Right lobe of liver (tissue), 6 donors: ENCODE data around the gene MARK3. TPM values are rescaled to one million over a fixed set of nuclear protein-coding genes. Genes with fewer than 3 reads are reported as not detected.

Experiments
- ATAC-seq, 4 donors: fragments of 200-7000 bp; cut with Tn5 transposase; one replicate each; pipeline ENCODE4 v1.9.1; 2020; ENCODE audit warnings: mild to moderate bottlenecking in 4 of 4, moderate library complexity in 4 of 4
- DNase-seq, 3 donors: peaks; one replicate each; pipeline ENCODE4 v3.0.0-alpha.2; 2020
- H3K27ac ChIP-seq, 3 donors: fragments of 200-600 bp; one replicate each; pipeline ENCODE4 v1.8.0; 2022
- H3K27me3 ChIP-seq, 2 donors: fragments of 200-600 bp; one replicate each; pipeline ENCODE4 v1.8.0; 2022
- H3K36me3 ChIP-seq, 4 donors: fragments of 200-600 bp; sonication (generic) in 1 of 4; one replicate each; pipeline versions ENCODE4 v1.5.1 to v1.8.0; 2017 to 2022; ENCODE audit warnings: control low read depth in 1 of 4
- H3K4me1 ChIP-seq, 4 donors: fragments of 200-600 bp; sonication (generic) in 1 of 4; one replicate each; pipeline versions ENCODE4 v1.5.1 to v1.8.0; 2017 to 2022; ENCODE audit warnings: control low read depth in 1 of 4
- H3K4me3 ChIP-seq, 3 donors: fragments of 200-600 bp; one replicate each; pipeline ENCODE4 v1.8.0; 2022
- H3K9me3 ChIP-seq, 4 donors: fragments of 200-600 bp; sonication (generic) in 1 of 4; one replicate each; pipeline versions ENCODE4 v1.5.1 to v1.8.0; 2017 to 2022; ENCODE audit warnings: control low read depth in 1 of 4
- CTCF ChIP-seq, 4 donors: fragments of 200-600 bp in 3 of 4; fragments of 450-650 bp in 1 of 4; IDR thresholded peaks; one replicate each; pipeline versions ENCODE4 v1.5.1 to v1.8.0; 2016 to 2022; ENCODE audit warnings: antibody characterized with exemption in 4 of 4, mild to moderate bottlenecking in 2 of 4
- POLR2A ChIP-seq: fragments of 450-650 bp; IDR thresholded peaks from one replicate; pipeline ENCODE4 v1.6.1; 2017; ENCODE audit warnings: antibody characterized with exemption, mild to moderate bottlenecking
- WGBS: methylation state at CpG from one replicate; pipeline ENCODE4 v1.1.6; 2018; ENCODE audit warnings: low coverage, low lambda C conversion rate; ENCODE audit not compliant: insufficient coverage; ENCODE audit errors: missing lambda C conversion rate; 5-methylcytosine and 5-hydroxymethylcytosine counted together
- intact Hi-C, 2 donors: fragments of 100-400 bp; cut with DNase I; formaldehyde crosslinking; loops; one replicate each; pipeline versions ENCODE4 v1.11.2 to v1.14.1; 2022
- total RNA-seq, 6 experiments: library from RNA; depleted of rRNA in 2 of 6; stranded (reverse); fragments of >200 nt in 2 of 6; fragmentation: NEBNext Ultra II Directional in 3 of 6; extraction: Animal tissue kit (Norgen Biotek cat#: 25700) in 3 of 6; gene quantifications; one replicate each; pipeline versions ENCODE4 v1.1.0 to v1.2.4, GENCODE V29; 2016 to 2023
- donor health status: DM: no; HTN: yes; CAD: no.
- donor health status: DM: no; HTN: no; CAD: no.
- donor health status: DM: no; HTN: no; CAD: no.
- donor health status: DM: no; HTN: yes; CAD: no.
- donor health status: DM: no; HTN: yes; CAD: no.

MARK3 gene
- total RNA-seq, 6 experiments from 2014 or later = 25.5 to 34.3 (median 27.3) TPM

- intact Hi-C loops = loop anchor here in 1 of 2 donors (10.0 kb wide), 1 partner anchor 55 kb away; no protein-coding TSS in a partner anchor
- H3K27me3 ChIP-seq = no peaks in the 10 kb centered on the region
- no peak overlapping the region for H3K27ac ChIP-seq
- peaks cover 0 to 41% (median 9%) of the 10 kb centered on the region in 4 donors for H3K36me3 ChIP-seq
- DNase-seq = no peak
- no peaks in the 10 kb centered on the region for H3K9me3 ChIP-seq
- ATAC-seq = no peak
- TF ChIP-seq POLR2A (no peak), CTCF (IDR thresholded peaks at IDR 0.05) (no peak)
- H3K4me1 ChIP-seq = peaks cover 0 to 7% (median 0%) of the 10 kb centered on the region in 4 donors
- WGBS = 67% methylated on average over 1 of the region's 2 CpGs
- no peak overlapping the region for H3K4me3 ChIP-seq
Measured at GRCh38 chr14:103489621-103490020, 104.4 kb downstream of the MARK3 start.

- Histone ChIP-seq H3K4me1 (peaks cover 0 to 13% (median 0%) of the 10 kb centered on the region in 4 donors), H3K36me3 (peaks cover 0 to 49% (median 11%) of the 10 kb centered on the region in 4 donors), H3K27ac (no peak overlapping the region), H3K4me3 (no peak overlapping the region), H3K27me3 (no peaks in the 10 kb centered on the region), H3K9me3 (no peaks in the 10 kb centered on the region)
- intact Hi-C loops = loop anchor here in 1 of 2 donors (10.0 kb wide), 1 partner anchor 53 kb away; no protein-coding TSS in a partner anchor
- TF ChIP-seq CTCF (IDR thresholded peaks at IDR 0.05) (no peak), POLR2A (no peak)
- ATAC-seq (no peak), DNase-seq (no peak)
- 86% methylated on average over 10 of the region's 10 CpGs for WGBS
Measured at GRCh38 chr14:103491691-103492090, 106.5 kb downstream of the MARK3 start.

GRCh38 chr14:103492156-103492925 is 107.1 kb downstream of the MARK3 start:
- TF ChIP-seq POLR2A (no peak), CTCF (IDR thresholded peaks at IDR 0.05) (no peak)
- no peak for ATAC-seq
- H3K4me3 ChIP-seq = no peak overlapping the region
- peaks cover 0 to 10% (median 0%) of the 10 kb centered on the region in 4 donors for H3K4me1 ChIP-seq
- H3K27me3 ChIP-seq = no peaks in the 10 kb centered on the region
- H3K27ac ChIP-seq = no peak overlapping the region
- H3K36me3 ChIP-seq = peaks cover 0 to 49% (median 11%) of the 10 kb centered on the region in 4 donors
- no peaks in the 10 kb centered on the region for H3K9me3 ChIP-seq
- intact Hi-C loops = loop anchor here in 1 of 2 donors (10.0 kb wide), 1 partner anchor 52 kb away; no protein-coding TSS in a partner anchor
- WGBS = 63% methylated on average over 6 of the region's 6 CpGs
- DNase-seq = no peak

- peaks cover 0 to 9% (median 0%) of the 10 kb centered on the region in 4 donors for H3K4me1 ChIP-seq
- no peaks in the 10 kb centered on the region for H3K9me3 ChIP-seq
- no peak overlapping the region for H3K4me3 ChIP-seq
- peaks cover 0 to 59% (median 10%) of the 10 kb centered on the region in 4 donors for H3K36me3 ChIP-seq
- H3K27ac ChIP-seq = no peak overlapping the region
- no peaks in the 10 kb centered on the region for H3K27me3 ChIP-seq
- DNase-seq (no peak), ATAC-seq (no peak)
- 57% methylated on average over 1 of the region's 2 CpGs for WGBS
- intact Hi-C loops = loop anchor here in 1 of 2 donors (10.0 kb wide), 1 partner anchor 49 kb away; no protein-coding TSS in a partner anchor
- no peak for TF ChIP-seq CTCF (IDR thresholded peaks at IDR 0.05)
- no peak for TF ChIP-seq POLR2A
Measured at GRCh38 chr14:103495854-103496253, 110.6 kb downstream of the MARK3 start.
